Midbrain (tissue), 1 donor: Measurements from ENCODE around the gene JPT1.
A peak's percentile ranks its signal among the peaks of the same experiment; 100 is the strongest.
"Not testable (repeated sequence)": the region's sequence is repeated elsewhere in the genome, so short reads cannot be mapped to it uniquely, and the experiment has no call there.

ENCODE experiments used
- DNase-seq: peaks from one replicate; lab custom pipeline; 2025; lab: John Stamatoyannopoulos, UW

Gene JPT1

GRCh38 chr17:75130059-75130631, 24.2 kb downstream of the JPT1 start:
- no peak for DNase-seq

GRCh38 chr17:75129576-75129975, 24.7 kb downstream of the JPT1 start:
- no peak for DNase-seq

- no peak for DNase-seq
Observed at GRCh38 chr17:75128694-75129505, 25.4 kb downstream of the JPT1 start.

GRCh38 chr17:75127936-75128335, 26.4 kb downstream of the JPT1 start:
- not testable (repeated sequence) for DNase-seq

DNA sequence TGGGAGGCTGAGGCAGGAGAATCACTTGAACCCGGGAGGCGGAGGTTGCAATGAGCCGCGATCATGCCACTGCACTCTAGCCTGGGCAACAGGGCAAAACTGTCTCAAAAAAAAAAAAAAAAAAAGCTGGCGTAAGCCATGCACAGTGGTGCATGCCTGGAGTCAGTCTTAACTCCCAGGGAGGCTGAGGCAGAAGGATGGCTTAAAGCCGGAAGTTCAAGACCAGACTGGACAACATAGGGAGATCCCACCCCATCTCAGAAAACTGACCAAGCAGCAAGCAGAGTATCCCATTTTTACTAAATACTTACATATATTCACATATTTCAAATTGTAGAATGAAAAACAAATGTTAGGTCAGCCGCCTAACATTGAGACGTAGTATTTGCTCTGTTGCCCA, 27.4 kb downstream of the JPT1 start:
- DNase-seq, result no peak

- no peak for DNase-seq
Observed at GRCh38 chr17:75125984-75126383, 28.3 kb downstream of the JPT1 start.

DNA sequence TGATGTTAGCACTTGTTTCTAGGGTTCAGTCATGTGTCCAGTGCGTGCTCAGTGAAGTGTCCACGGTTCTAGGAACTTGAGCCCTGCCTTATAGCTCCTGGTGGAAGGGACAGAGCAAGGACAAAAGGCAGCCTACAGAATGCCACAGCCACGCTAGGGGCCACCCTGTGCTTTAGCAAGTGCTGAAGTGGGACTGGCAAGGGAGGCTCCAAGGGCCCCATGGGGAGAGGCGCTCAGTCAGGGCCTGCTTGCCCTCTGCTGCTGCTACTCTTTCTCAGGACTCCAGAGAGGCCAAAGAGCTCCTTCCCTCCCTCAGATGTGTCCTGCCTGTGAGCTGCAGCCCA, 29.5 kb downstream of the JPT1 start:
- DNase-seq, result no peak

DNA sequence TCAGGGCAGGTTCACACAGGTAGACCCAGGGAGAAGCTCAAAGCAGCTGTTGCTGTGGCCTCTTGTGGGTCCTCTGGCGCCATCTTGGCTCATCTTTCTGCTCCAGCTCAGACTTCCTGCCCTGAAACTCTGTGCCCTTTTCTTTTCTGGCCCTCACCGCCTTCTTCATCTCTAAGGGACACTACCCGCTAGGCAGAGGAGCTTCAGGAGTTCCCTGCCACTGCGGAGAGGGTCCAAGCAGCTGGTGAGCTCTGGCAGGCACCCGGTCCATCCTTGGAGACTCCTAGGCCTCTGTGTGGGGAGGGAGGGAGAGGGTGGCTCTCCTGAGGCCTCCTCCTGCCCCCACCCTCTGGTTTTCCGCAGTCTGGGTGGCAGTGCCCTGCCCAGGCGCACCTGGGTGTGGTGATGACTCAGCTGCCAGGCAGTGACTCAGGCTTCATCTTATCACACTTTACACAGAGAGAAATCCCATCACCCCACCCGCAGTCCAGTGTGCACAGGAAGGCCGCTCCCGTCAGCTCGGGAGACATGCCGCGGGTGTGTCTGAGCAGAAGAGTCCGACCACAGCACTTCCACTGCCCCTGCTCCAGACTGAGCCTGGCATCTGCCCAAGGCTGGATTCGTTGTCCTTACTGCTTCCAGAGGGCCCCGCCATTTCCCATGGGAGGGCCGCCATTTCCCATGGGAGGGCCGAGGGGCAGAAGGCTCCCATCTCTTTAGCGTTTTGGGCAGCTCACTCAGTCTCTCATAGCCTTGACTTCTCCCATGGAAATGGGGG, 30.1 kb downstream of the JPT1 start:
- no peak for DNase-seq

- no peak for DNase-seq
Observed at GRCh38 chr17:75118307-75118706, 36.0 kb downstream of the JPT1 start.

- no peak for DNase-seq
Observed at GRCh38 chr17:75116737-75117136, 37.6 kb downstream of the JPT1 start.

- no peak for DNase-seq
Observed at GRCh38 chr17:75115555-75115954, 38.8 kb downstream of the JPT1 start.

DNA sequence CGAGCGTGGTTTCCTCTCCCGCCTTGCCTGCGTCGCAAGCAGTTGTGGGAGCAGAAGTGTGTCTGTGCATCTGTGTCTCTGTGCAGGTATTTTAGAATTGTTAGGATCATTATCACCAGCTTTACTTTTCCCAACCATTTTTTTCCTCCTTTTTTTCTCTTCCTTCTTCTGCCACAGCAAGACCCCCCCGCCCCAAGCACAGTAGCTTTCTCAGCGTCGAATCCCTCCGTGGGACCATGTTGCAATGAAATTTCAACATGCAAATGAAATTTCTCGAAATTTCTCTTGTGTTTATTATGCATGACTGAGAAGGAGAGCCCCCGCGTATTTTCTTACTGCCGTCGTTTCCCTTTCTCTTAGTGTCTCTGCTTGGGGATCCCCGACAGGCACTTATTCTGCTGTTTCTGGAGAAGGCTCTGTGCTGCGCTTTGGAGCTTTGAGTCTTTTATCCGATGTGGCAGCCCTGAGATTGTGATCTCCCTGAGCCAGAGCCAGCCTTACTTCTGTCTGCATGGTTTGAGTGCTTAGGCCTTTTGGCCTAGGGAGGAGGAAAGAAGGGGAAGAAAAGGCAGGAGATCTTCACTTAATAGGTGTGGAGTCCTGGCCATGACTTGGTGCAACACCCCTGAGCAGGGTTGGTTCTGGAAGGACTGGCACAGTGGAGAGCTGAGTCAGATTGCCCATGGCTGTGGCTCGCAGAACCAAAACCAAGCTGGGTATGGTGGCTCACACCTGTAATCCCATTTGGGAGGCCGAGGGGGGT, 39.6 kb downstream of the JPT1 start:
- DNase-seq, result no peak

GRCh38 chr17:75113798-75114551, 40.3 kb downstream of the JPT1 start:
- DNase-seq, result peak; percentile 89

DNA sequence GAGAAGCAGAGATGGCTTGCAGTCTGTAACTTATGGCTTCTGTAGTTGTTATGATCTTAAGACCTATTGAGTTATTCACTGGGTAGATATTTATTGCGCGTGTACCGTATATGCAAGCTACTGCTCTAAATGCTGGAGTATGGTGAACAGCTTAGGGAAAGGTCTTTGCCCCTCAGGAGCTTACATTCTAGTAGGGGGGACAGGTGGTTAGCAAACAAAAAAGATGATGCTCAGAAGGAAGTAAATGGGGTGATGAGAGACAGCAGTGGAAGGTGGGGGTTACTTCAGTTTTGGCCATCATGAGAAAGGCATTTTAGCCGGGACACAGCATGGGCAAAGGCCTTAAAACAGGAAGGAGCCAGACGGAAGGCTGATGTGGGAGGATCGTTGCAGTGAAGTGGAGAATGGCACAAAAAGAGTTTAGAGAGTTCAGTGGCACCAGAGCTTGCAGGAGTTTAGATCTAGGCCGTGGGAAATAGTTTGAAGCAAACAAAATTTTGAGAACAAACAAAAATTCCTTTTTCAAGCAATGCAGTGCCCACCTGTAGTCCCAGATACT, 42.5 kb downstream of the JPT1 start:
- DNase-seq, result no peak

DNA sequence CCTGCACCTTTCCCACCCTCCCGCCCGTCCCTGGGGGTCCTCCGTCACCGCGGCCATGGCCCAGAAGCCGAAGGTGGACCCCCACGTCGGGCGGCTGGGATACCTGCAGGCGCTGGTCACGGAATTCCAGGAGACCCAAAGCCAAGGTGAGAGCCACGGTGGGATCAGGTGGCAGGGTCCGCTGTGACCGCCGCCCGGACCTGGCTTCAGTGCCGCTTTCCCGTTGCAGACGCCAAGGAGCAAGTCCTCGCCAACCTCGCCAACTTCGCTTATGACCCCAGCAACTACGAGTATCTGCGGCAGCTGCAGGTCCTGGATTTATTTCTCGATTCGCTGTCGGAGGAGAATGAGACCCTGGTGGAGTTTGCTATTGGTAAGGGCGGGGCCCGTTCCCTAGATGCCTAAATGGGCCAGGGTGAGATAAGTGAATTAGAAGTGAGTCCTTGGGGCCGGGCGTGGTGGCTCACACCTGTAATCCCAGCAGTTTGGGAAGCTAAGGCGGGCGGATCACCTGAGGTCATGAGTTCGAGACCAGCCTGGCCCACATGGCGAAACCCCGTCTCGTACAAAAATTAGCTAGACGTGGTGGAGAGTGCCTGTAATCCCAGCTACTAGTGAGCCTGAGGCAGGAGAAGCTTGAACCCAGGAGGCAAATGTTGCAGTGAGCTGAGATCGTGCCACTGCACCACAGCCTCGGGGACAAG, 43.9 kb downstream of the JPT1 start:
- no peak for DNase-seq

DNA sequence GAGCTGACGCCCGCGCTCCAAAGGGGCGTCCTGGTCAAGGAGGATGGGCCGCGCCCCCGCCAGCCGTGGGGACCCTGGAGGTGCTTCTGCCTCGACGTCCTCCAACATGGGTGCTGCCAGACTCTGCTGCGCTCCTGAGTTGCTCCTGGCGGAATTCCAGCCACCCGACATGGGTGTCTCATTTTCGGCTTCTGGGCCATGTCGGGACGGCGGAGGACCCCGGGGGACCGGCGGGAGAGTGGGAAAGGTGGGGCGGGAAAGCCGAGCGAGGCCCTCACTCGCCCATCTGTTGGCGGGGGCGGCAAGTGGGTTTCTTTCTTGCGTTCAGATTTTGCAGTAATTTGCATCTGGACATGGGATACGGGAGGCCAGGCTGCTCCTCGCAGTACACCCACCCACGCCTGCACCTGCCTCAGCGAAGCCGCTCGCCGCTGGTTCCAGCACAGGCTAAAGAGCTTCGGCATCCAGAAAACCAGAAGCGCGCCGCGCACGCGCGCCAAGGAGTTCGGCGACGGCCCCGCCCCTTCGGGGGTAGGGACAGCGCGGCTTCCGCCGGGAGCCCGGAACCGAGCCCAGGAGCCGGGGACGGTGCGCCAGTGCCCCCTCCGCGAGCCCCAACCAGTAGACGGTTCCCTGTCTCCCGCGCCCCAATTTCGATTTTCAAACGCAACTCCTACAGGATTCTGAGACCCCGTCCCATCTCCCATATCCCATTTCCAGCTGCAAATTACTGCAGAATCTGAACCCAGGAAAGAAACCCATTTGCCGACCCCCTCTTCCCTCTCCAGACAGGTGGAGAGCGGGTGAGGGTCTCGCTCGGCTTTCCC, 44.7 kb downstream of the JPT1 start, which contains the start of gene ARMC7:
ARMC7 (plus strand) TSS at position 563 of the 827 bp plus-strand sequence. CDS start 320 bp downstream, outside the sequence.
- DNase-seq, result peak; percentile 84

GRCh38 chr17:75109046-75109406, 45.3 kb downstream of the JPT1 start:
- no peak for DNase-seq

DNA sequence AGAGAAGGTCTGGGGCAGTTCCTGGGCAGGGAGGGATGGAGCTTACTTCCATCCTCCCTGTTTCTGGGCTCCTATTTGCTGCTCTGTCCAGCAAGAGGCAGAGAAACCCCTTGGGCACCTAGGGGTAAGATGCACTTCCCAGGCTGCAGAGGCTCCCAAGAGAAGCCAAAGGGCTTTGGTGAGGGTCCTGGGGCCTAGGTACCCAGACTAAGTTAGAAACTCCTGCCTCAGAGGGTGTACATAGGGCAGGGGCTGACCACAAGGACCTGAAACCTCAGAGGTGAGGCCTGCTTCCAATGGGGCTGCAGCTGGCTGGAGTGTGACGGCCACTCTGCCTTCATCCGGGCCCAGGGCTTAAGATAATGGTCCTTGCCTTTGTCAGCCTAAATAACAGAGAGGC, 46.1 kb downstream of the JPT1 start:
- no peak for DNase-seq
